Endothelial cell of umbilical vein (primary cell): ENCODE data around the gene FAM174B. TPM values are rescaled to one million over a fixed set of nuclear protein-coding genes. Genes with fewer than 3 reads are reported as not detected.

Experiments used
- BruUV-seq: library from RNA; stranded (reverse); fragments of 400-500 nt; replicated peaks from 2 replicates; lab custom pipeline; 2021; lab: Mats Ljungman, UMichigan
- CTCF ChIA-PET: fragments of 300-600, 350-600 bp; sonication (Branson Sonifier 250); formaldehyde crosslinking; loops from one replicate; lab custom pipeline; 2021; ENCODE audit warnings: antibody characterized with exemption, inconsistent platforms; lab: Charles Lee
- POLR2A ChIA-PET: fragments of 300-600, 350-600 bp; sonication (Branson Sonifier 250); formaldehyde crosslinking; loops from one replicate; lab custom pipeline; 2021; ENCODE audit warnings: antibody characterized with exemption, inconsistent platforms; lab: Charles Lee
- DNase-seq: peaks from one replicate; pipeline ENCODE4 v3.0.0-alpha.2; 2011; ENCODE audit warnings: low read depth, low spot score
- FAIRE-seq: peaks from 2 replicates; lab custom pipeline; 2011; peaks lifted over from hg19 to GRCh38; lab: Jason Lieb, UNC
- H2AFZ ChIP-seq: 2 replicates; pipeline ENCODE4 v1.6.0; 2012; ENCODE audit warnings: low read depth, low read length, control low read depth, inconsistent platforms
- H3K27ac ChIP-seq: 2 replicates; pipeline ENCODE4 v1.5.1; 2011; ENCODE audit warnings: low read depth, mild to moderate bottlenecking, control low read depth, low read length, moderate library complexity; ENCODE audit not compliant: insufficient read depth
- H3K27me3 ChIP-seq, 2 experiments: 2 replicates each; pipeline versions ENCODE4 v1.6.0 to v1.6.1; 2011; ENCODE audit warnings: low read length in 2 of 2, mixed read lengths in 1 of 2; ENCODE audit not compliant: control insufficient read depth in 2 of 2, insufficient read depth in 2 of 2
- H3K36me3 ChIP-seq, 2 experiments: 2 replicates in 1 of 2; 3 replicates in 1 of 2; pipeline ENCODE4 v1.5.1; 2011; ENCODE audit warnings: low read length in 2 of 2, mild to moderate bottlenecking in 1 of 2, moderate library complexity in 1 of 2; ENCODE audit not compliant: control insufficient read depth in 2 of 2, insufficient read depth in 2 of 2; ENCODE audit errors: extremely low read depth in 1 of 2
- H3K4me1 ChIP-seq: 3 replicates; pipeline ENCODE4 v1.5.1; 2011; ENCODE audit warnings: mild to moderate bottlenecking, low read length; ENCODE audit not compliant: control insufficient read depth, insufficient read depth; ENCODE audit errors: extremely low read depth
- H3K4me2 ChIP-seq: 2 replicates; pipeline ENCODE4 v1.6.1; 2011; ENCODE audit warnings: low read length, control low read depth, mixed read lengths; ENCODE audit not compliant: insufficient read depth
- H3K4me3 ChIP-seq, 3 experiments: fragments of 200-600 bp in 1 of 3; sonication (generic), shearing (Covaris generic) in 1 of 3; replicated peaks in 1 of 3; 2 replicates each; pipeline ENCODE4 v1.5.1; 2011 to 2016; ENCODE audit warnings: control low read depth in 3 of 3, low read length in 3 of 3, mild to moderate bottlenecking in 2 of 3, inconsistent platforms in 1 of 3, low read depth in 1 of 3, moderate library complexity in 1 of 3; ENCODE audit not compliant: insufficient read depth in 1 of 3
- H3K79me2 ChIP-seq: 2 replicates; pipeline ENCODE4 v1.6.0; 2012; ENCODE audit warnings: low read length, inconsistent platforms; ENCODE audit not compliant: control insufficient read depth, insufficient read depth
- H3K9ac ChIP-seq: replicated peaks from 2 replicates; pipeline ENCODE3; 2011; ENCODE audit warnings: low read length, control low read depth; ENCODE audit not compliant: insufficient read depth; ENCODE audit errors: extremely low read depth
- H3K9me1 ChIP-seq: replicated peaks from 3 replicates; pipeline ENCODE4 v1.6.0; 2011; ENCODE audit warnings: mild to moderate bottlenecking, low read length; ENCODE audit not compliant: control insufficient read depth, insufficient read depth; ENCODE audit errors: extremely low read depth
- H3K9me3 ChIP-seq: replicated peaks from 2 replicates; pipeline ENCODE4 v1.5.1; 2012; ENCODE audit warnings: low read length, inconsistent platforms; ENCODE audit not compliant: control insufficient read depth, insufficient read depth
- H4K20me1 ChIP-seq: replicated peaks from 2 replicates; pipeline ENCODE3; 2011; ENCODE audit warnings: mild to moderate bottlenecking, low read length; ENCODE audit not compliant: control insufficient read depth, insufficient read depth; ENCODE audit errors: extremely low read depth
- EZH2 ChIP-seq: IDR thresholded peaks from 2 replicates; pipeline ENCODE4 v1.6.1; 2012; ENCODE audit warnings: borderline replicate concordance, low read depth, mild to moderate bottlenecking, moderate library complexity, low read length, inconsistent platforms; ENCODE audit not compliant: severe bottlenecking
- FOS ChIP-seq: IDR thresholded peaks from 2 replicates; pipeline ENCODE4 v1.6.1; 2011; ENCODE audit warnings: mild to moderate bottlenecking, low read length, moderate library complexity, borderline replicate concordance; ENCODE audit not compliant: insufficient read depth
- GATA2 ChIP-seq: IDR thresholded peaks from 2 replicates; pipeline ENCODE4 v1.7.0; 2011; ENCODE audit warnings: low read depth, mild to moderate bottlenecking, moderate library complexity, mixed read lengths, low read length; ENCODE audit not compliant: insufficient read length, insufficient read depth
- JUN ChIP-seq: IDR thresholded peaks from 2 replicates; pipeline ENCODE4 v1.6.1; 2011; ENCODE audit warnings: borderline replicate concordance, low read depth; ENCODE audit not compliant: insufficient read length, insufficient read depth
- MAX ChIP-seq: IDR thresholded peaks from 2 replicates; pipeline ENCODE4 v1.6.1; 2011; ENCODE audit not compliant: insufficient read depth, insufficient read length
- MYC ChIP-seq: IDR thresholded peaks from one replicate; pipeline ENCODE4 v1.6.1; 2011; ENCODE audit warnings: mild to moderate bottlenecking, low read depth, low read length
- POLR2A ChIP-seq: IDR thresholded peaks from 2 replicates; pipeline ENCODE4 v1.6.1; 2012; ENCODE audit warnings: low read depth, mild to moderate bottlenecking, control low read depth, low read length
- POLR2AphosphoS5 ChIP-seq: IDR thresholded peaks from 2 replicates; pipeline ENCODE4 v1.6.1; 2012; ENCODE audit warnings: low read depth, mild to moderate bottlenecking, control low read depth, low read length, moderate library complexity; ENCODE audit not compliant: insufficient read depth
- dilution Hi-C: fragments of 300-500 bp; cut with MboI; formaldehyde crosslinking; loops from one replicate; pipeline ENCODE4 v1.15.0; 2019; ENCODE audit warnings: low sequenced_read_pairs; ENCODE audit not compliant: extremely low pct_ligation_motif_present
- intact Hi-C: fragments of 100-400 bp; cut with micrococcal nuclease; formaldehyde crosslinking; loops from one replicate; pipeline ENCODE4 v1.10.0; 2022
- polyA plus RNA-seq, 4 experiments: library from polyadenylated mRNA; depleted of rRNA in 3 of 4; stranded (reverse) in 3 of 4; unstranded in 1 of 4; fragments of >200 nt; gene quantifications; 2 replicates each; pipeline versions ENCODE4 v1.2.1 to v1.2.3, GENCODE V29; 2011 to 2012; ENCODE audit warnings: missing spikeins in 1 of 4
- total RNA-seq: library from RNA; stranded (reverse); gene quantifications from 2 replicates; pipeline ENCODE4 v1.2.3, GENCODE V29; 2021
- TF ChIP-seq, protein P1 (sequence below), 2 donors: IDR thresholded peaks; 1 replicate in 1 of 2; 2 replicates in 1 of 2; pipeline ENCODE4 v1.5.1; 2011; ENCODE audit warnings: low read length in 2 of 2, mild to moderate bottlenecking in 2 of 2, moderate library complexity in 2 of 2, control low read depth in 1 of 2, inconsistent platforms in 1 of 2, low read depth in 1 of 2; ENCODE audit not compliant: insufficient read depth in 1 of 2; ENCODE audit errors: extremely low read depth in 1 of 2

Gene FAM174B
- total and polyA plus RNA-seq, 2 donors (not counting 3 experiments of a cell fraction or from before 2014, with no cell fraction given): 25.9 to 30.2 TPM

GRCh38 chr15:92661956-92662355 is 6.4 kb upstream of the FAM174B start:
- no peaks in the 10 kb centered on the region for H4K20me1 ChIP-seq
- no peaks in the 10 kb centered on the region for H3K9me1 ChIP-seq
- no peaks in the 10 kb centered on the region for H3K79me2 ChIP-seq
- TF ChIP-seq POLR2AphosphoS5 (no peak), FOS (no peak), GATA2 (no peak), POLR2A (no peak), JUN (no peak), MYC (no peak), MAX (no peak), EZH2 (no peak)
- TF ChIP-seq, protein P1, sequence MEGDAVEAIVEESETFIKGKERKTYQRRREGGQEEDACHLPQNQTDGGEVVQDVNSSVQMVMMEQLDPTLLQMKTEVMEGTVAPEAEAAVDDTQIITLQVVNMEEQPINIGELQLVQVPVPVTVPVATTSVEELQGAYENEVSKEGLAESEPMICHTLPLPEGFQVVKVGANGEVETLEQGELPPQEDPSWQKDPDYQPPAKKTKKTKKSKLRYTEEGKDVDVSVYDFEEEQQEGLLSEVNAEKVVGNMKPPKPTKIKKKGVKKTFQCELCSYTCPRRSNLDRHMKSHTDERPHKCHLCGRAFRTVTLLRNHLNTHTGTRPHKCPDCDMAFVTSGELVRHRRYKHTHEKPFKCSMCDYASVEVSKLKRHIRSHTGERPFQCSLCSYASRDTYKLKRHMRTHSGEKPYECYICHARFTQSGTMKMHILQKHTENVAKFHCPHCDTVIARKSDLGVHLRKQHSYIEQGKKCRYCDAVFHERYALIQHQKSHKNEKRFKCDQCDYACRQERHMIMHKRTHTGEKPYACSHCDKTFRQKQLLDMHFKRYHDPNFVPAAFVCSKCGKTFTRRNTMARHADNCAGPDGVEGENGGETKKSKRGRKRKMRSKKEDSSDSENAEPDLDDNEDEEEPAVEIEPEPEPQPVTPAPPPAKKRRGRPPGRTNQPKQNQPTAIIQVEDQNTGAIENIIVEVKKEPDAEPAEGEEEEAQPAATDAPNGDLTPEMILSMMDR (IDR thresholded peaks at IDR 0.05; ENCODE audit: extremely low read depth in 1 of 2, insufficient read depth in 1 of 2, low read depth in 1 of 2, low read length in 2 of 2): no peak
- H3K9ac ChIP-seq: no peak overlapping the region
- H3K27ac ChIP-seq: no peak overlapping the region
- no peaks in the 10 kb centered on the region for H3K27me3 ChIP-seq
- no peaks in the 10 kb centered on the region for H3K36me3 ChIP-seq
- no TSS peak for BruUV-seq
- no peak overlapping the region for H3K4me3 ChIP-seq
- no peaks in the 10 kb centered on the region for H3K9me3 ChIP-seq
- H3K4me1 ChIP-seq: no peaks in the 10 kb centered on the region
- dilution Hi-C loops (no loop called here), intact Hi-C loops (no loop called here)
- FAIRE-seq (no peak), DNase-seq (no peak)
- ChIA-PET POLR2A (no interaction called here), CTCF (interaction anchor here (1.2 kb wide), 1 partner anchor 140 kb away, joined by 3 read pairs; no protein-coding TSS in a partner anchor)
- H2AFZ ChIP-seq: no peak overlapping the region
- H3K4me2 ChIP-seq: no peak overlapping the region
